GM19438 (cell line): ENCODE measurements around the gene GADD45G.
A peak's percentile ranks its signal among the peaks of the same experiment; 100 is the strongest.

Source experiments
- ATAC-seq: cut with Tn5 transposase; IDR thresholded peaks from one replicate; pipeline ENCODE4 v1.9.1; 2021; ENCODE audit warnings: low read depth; ENCODE audit not compliant: unreplicated experiment

The GADD45G gene, protein sequence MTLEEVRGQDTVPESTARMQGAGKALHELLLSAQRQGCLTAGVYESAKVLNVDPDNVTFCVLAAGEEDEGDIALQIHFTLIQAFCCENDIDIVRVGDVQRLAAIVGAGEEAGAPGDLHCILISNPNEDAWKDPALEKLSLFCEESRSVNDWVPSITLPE

DNA sequence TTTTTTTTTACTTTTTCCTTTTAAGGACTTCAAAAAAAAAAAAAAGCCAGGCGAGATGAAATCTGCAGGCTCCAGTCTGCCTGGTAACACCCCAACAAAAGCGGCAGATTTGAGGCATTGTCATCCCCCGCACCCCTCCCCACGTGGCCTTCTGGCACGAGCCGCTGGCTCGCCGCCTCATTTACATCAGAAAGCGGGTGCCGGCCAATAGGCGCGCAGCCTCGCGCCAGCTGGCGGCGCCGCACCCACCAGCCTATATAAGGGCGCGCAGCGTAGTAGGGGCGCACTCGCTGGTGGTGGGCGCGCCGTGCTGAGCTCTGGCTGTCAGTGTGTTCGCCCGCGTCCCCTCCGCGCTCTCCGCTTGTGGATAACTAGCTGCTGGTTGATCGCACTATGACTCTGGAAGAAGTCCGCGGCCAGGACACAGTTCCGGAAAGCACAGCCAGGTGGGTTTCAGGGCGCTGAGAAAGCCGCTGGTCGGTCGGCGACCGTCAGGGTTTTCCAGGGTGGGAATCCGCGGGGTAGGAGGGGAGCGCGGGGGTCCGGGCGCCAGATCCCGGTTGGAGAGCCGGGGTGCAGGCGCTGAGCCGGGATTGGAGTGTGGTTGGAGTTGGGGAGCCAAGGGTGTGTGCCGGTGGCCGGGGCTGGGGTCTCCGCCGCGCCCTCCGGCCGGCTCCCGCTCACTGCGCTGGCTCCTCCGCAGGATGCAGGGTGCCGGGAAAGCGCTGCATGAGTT is at the start of gene GADD45G:
TSS of gene GADD45G (plus strand) at position 284 of the 736 bp plus-strand sequence. CDS start at position 394, 110 bp downstream.
- no peak for ATAC-seq

- ATAC-seq, result no peak
These were observed 49.8 kb upstream of the GADD45G start for GRCh38 chr9:89555036-89555415.

DNA sequence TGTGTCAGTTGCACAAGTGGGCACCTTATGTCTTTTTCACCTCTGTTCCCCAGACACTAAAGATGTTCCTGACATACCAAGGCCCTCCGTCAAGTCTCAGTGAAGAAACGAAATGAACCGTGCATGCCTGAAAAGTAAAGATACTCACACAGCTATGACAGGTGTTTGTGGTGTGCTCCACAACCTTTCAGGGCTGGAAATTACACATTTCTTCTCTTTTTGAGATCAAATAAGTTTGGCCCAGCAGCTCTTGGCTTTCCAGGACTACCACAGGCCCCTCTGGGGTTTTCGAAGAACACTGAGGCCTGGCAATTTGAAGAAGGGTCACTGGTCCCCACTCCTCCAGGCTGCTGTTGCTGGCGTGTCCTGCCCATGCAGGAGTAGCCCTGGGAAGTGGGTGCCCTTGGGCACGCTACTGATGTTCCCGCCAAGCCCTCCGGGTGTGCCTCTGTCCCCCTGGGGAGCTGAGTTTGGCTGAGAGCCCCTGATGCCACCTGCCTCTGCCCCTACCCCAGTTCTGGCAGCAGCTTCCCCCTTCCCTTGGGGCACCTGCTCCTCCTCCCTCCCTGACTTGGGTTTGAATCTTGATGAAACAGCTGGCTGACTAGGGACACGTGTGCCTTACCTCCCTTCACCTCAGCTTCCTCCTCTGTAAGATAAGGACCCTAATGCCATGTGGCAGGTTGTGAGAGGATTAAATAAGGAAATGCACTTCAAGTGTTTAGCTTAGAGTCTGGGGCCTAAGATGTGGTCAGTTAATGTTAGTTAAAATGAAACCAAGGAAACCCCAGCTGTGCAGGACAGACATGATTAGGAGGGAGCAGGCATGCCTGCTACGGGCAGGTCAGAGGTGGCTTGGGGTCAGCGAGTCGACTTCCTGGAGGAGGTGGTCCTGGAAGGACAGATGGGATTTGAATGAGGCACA is 49.1 kb upstream of the GADD45G start:
- peak; percentile 63 for ATAC-seq

GRCh38 chr9:89558196-89558899 is 46.5 kb upstream of the GADD45G start:
- ATAC-seq, result no peak

DNA sequence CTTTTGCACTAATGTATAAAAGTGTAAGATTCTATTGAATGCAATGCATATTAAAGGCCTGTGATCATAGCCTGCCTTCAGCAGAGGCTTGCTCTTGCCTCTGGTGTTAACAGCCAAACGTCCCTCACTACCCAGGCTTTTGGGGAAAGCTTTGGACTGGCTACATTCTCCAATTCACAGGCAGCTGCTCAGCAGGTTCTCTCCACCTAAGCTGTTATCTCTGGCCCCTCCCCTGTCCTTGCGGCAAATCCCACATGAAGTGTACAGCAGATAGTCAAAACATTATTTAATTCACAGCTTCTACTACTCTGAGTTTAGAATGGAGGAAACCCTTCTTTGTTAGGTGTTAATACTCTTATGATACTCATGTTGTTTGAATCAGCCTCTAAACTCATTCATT is 45.9 kb upstream of the GADD45G start:
- ATAC-seq, result no peak

GRCh38 chr9:89562186-89562814 is 42.5 kb upstream of the GADD45G start:
- peak; percentile 69 for ATAC-seq

GRCh38 chr9:89563571-89564345 is 41.1 kb upstream of the GADD45G start:
- ATAC-seq, result no peak

- ATAC-seq, result peak; percentile 48
These were observed 40.4 kb upstream of the GADD45G start for GRCh38 chr9:89564346-89564878.

GRCh38 chr9:89567649-89568048 is 37.2 kb upstream of the GADD45G start:
- ATAC-seq, result no peak

- ATAC-seq, result no peak
These were observed 30.5 kb upstream of the GADD45G start for GRCh38 chr9:89574309-89574708.

DNA sequence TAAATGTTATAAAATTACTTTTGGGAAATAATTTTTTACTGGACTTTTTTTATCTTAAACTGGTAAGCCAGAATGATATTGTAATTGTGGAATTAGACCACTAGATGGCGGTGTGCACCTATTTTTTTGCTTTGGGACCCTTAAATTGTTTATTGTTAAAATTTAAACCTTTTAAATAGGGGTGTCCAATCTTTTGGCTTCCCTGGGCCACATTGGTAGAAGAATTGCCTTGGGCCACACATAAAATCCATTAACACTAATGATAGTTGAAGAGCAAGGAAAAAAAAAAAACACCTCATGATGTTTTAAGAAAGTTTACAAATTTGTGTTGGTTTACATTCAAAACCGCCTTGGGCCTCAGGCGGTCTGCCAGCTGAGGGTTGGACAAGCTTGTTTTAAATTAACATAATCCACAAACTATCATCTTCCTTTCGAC is 28.4 kb upstream of the GADD45G start:
- no peak for ATAC-seq

- no peak for ATAC-seq
These were observed 27.4 kb upstream of the GADD45G start for GRCh38 chr9:89577363-89577762.

DNA sequence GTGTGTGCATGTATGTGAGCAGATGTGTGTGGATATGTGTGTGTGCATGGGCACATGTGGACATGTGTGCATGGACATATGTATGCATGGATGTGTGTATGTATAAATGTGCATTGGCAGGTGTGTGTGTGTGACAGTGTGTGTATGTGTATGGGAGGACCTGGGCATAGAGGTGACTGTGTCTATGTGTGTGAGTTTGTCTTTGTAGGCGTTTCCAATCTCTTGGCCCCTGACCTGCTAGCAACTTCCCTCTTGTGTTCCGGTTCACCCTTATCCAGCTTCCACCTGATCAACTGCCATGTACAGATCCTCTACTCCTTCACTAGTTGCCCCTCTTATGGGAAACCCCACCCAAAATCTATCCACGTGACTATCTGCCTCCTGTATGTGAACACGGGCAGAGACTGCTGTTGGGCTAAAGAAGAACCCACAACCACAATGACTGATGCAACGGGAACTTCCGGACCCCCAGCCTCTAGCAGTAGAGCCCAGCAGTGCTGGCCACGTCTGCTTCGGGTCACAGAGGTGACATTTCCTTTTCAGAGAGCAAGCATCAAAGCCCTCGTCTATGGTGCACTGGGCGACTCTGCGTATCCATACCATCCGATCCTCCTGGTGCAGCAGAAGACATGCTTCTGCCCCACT is 24.9 kb upstream of the GADD45G start:
- no peak for ATAC-seq

DNA sequence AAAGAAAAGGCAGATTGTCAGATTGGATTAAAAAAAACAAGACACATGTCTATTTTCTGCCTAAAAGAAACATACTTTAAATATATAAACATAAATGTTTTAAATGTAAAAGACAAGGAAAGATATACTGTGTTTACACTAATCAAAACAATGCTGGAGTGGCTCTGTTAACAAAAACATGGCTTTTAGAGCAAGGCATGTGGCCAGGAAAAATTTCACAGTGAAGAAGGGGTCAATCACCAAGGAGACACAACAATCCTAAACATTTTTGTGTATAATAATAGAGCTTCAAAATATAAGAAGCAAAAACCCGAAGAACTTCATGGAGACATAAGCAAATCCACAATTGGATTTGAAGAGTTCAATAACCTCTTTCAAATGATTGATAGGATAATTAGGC is 18.5 kb upstream of the GADD45G start:
- no peak for ATAC-seq

- ATAC-seq, result no peak
These were observed 16.4 kb upstream of the GADD45G start for GRCh38 chr9:89588271-89588879.

GRCh38 chr9:89590415-89590814 is 14.4 kb upstream of the GADD45G start:
- no peak for ATAC-seq

DNA sequence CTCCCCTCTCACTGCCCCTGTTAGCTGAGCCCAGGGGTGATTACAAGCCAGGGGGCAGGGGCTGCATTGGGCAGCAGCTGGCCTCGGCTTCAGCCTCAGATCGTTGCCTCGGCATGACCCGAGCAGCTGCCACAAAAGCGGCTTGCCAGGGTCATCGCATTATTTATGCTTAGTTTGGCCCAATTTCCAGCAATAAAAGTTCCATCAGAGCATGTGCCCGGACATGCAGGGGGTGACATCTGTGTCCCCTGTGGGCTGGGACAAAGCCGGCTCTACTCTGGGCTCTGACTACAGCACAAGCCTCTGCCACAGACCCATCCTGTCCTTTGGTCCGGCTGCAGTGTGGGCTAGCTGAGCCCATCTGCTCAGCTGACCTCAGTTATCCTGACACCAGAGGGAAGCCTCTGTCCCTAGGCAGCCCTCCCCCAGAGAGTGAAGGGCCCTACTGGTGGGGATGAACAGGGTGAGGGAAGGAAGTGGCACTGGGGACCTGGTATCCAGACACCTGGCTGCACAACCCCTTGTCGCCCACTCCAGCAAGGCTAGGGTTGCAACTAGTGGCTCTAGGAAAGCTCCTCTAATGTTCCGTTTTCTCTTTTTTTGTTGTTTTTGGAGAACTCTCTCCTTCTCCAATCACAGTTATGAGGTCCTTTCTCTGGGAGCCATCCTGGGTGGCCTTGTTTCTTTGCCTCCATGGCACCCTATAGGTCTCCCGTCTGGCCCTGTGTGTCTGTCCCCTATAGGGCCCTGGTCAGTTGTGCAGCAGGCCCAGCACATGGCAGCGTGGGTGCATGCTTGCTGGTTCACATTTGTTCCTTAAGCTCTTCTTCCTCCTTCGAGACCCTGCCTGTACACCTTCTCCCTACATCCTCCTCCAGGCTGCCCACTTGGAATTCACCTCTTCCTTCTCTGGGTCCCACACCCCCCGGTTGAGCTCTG is 13.3 kb upstream of the GADD45G start:
- ATAC-seq, result no peak
